ENCODE data around the gene RNF31.

The RNF31 gene

DNA sequence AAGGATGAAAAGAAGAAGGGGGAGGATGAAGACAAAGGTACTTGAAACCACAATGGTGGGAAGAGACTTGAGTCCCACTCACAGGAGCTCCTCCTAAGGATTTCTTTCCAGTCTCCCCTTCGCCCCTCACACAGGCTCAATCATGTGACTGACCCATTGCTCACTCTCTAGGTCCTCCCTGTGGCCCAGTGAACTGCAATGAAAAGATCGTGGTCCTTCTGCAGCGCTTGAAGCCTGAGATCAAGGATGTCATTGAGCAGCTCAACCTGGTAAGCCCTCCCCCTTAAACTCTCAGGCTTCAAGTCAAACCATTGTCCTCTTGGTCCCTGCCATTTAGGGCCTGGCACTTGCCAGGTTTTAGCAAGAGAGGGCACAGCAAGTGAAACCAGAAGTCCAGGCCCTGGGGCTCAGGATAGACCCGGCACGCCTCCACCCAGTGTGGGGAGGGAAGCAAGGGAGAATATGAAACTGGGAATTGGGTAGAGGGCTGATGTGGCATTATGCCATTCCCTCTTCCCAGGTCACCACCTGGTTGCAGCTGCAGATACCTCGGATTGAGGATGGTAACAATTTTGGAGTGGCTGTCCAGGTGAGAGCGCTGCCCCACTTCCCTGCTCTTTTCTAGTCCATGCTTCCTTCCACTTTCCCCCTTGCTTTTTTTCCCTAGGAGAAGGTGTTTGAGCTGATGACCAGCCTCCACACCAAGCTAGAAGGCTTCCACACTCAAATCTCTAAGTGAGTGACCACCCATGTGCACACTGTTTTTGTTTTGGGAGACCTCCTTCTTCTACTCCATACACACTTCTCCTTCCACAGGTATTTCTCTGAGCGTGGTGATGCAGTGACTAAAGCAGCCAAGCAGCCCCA lies 9.5 kb upstream of the RNF31 start:
- DNase-seq (ENCODE audit: low spot score): no peak

- no peak for DNase-seq (ENCODE audit: low spot score)
Measured at GRCh38 chr14:24138396-24139271, 8.7 kb upstream of the RNF31 start.

GRCh38 chr14:24139272-24139934 lies 7.9 kb upstream of the RNF31 start:
- no peak for DNase-seq (ENCODE audit: low spot score)

DNA sequence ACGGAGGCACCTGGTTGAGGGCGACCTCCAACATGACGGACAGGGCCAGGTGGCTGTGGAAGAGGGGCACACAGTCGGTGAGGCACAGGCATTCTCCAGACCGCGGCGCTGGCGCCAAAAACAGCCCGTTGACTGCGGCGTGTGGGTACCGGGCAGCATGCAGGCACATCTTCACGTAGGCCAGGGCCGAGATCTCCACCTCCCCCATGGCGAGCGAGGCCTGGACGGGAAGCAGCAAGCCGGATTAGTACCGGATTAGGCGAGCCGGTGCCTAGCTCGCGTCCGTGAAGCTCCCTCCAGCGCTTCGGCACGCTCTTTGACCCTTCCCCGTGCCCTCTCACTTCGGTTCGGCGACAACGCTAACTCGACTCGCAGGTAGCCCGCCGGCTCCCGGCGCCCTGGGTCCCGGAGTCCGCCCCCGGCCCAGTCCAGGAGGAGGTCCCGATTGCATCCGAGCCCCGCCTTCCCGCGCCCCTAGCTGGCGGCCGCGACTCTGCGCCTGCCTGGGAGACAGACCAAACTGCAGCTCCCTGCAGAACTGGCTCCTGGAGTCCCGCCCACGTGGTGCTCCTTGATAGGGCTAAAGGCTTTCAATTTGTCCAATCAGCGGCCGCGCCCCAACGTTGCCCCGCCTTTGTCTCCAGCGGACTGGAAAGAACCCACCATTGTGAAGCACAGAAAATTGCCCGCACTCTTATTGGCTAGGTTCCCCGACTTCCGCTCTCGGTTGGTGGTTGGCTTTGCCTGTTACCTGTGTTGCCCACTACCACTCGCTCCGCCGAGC lies 6.0 kb upstream of the RNF31 start, which contains the start of gene EMC9:
Gene EMC9 (minus strand): TSS at position 495 of the 784 bp plus-strand sequence. CDS start 287 bp downstream, at position 208.
- peak; percentile 98 for DNase-seq (ENCODE audit: low spot score)

DNA sequence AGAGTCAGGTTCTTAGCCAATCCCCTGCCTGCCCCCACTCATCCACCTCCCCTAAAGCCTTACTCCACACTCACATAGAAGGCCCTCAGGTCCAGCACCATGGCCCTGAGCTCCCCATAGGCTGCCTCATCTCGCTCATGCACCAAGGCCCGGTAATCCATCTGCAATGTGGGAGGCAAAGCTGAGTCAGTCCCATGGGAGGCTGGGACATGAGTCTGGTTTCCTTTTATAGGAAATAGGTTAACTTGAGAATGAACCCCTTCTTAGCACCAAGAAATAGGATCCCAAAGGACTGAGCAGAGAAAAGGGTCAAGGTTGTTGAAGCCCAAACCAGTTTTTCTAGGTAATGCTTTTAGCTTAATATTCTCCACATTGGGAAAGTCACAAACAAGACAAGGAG lies 3.8 kb upstream of the RNF31 start:
- DNase-seq (ENCODE audit: low spot score): no peak

- no peak for DNase-seq (ENCODE audit: low spot score)
Measured at GRCh38 chr14:24144451-24144850, 2.8 kb upstream of the RNF31 start.

GRCh38 chr14:24145219-24145618 lies 2.1 kb upstream of the RNF31 start:
- no peak for DNase-seq (ENCODE audit: low spot score)

GRCh38 chr14:24145690-24146452 lies 1.4 kb upstream of the RNF31 start:
- no peak for DNase-seq (ENCODE audit: low spot score)

DNA sequence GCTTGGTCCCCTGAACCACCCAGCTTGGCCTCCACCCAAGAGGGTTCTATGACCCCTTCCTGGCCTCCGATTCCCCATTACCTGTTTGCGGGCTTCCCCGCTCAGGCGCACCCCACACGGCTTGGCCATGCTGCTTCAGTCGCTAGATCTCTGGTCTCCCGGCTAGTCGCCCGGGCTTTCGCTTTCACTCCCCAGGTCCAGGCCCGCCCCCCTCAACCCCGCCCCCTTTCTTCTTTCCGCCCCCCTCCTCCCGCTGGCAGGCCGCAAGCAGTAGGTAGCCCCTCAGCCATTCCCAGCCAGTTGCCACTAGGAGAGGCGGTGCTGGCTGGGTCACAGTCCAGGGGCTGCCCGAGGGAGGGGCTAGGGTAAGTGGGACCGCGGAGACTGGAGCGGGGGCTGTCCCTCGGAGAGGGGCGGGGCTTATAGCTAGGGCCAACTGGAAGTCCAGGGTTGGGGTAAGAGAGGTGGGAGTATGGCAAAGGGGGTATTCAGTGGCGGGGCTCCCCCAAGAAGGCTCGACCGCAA lies 783 bp upstream of the RNF31 start, which contains the start of gene PSME2:
Gene PSME2 (minus strand): TSS at position 158 of the 525 bp plus-strand sequence. CDS start 29 bp downstream, at position 129.
- peak; percentile 96 for DNase-seq (ENCODE audit: low spot score)

- DNase-seq (ENCODE audit: low spot score): no peak
Measured at GRCh38 chr14:24147761-24148428, 597 bp downstream of the RNF31 start.

DNA sequence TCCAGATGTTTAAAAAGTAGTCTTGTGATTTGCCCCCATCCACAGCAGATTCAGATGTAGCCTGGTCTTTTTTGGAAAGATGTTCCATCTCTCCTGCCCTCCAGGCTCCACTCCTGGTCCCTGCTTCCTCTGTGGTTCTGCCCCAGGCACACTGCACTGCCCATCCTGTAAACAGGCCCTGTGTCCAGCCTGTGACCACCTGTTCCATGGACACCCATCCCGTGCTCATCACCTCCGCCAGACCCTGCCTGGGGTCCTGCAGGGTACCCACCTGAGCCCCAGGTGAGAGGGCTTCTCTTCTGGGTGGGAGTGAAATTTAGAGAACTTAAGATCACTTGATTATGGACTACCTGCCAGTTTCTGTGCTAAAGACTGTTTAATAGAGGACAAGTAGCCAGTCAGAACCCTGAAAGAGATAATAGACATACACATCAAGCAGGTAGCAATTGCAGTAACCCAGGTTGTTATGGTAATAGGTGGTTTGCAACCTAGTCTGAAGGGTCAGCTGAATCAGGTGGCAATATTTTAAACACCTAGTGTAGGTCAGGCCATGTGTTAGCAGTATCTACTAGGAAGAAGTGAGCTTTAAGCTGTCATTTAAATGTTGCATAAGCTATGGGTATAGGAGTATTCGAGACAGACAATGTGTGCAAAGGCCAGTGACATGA lies 2.1 kb downstream of the RNF31 start:
- no peak for DNase-seq (ENCODE audit: low spot score)

GRCh38 chr14:24150061-24150460 lies 2.8 kb downstream of the RNF31 start:
- DNase-seq (ENCODE audit: low spot score): no peak

DNA sequence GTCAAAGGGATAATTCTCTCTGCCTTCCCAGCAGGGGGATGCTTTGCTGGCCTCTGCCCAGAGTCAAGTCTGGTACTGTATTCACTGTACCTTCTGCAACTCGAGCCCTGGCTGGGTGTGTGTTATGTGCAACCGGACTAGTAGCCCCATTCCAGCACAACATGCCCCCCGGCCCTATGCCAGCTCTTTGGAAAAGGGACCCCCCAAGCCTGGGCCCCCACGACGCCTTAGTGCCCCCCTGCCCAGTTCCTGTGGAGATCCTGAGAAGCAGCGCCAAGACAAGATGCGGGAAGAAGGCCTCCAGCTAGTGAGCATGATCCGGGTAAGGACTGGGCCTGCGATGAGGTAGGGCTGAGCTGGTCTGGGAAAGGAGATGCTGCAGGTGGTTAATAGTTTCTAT lies 3.3 kb downstream of the RNF31 start:
- DNase-seq (ENCODE audit: low spot score): no peak

GRCh38 chr14:24150993-24151392 lies 3.7 kb downstream of the RNF31 start:
- DNase-seq (ENCODE audit: low spot score): no peak

- DNase-seq (ENCODE audit: low spot score): no peak
Measured at GRCh38 chr14:24151404-24152080, 4.2 kb downstream of the RNF31 start.

- no peak for DNase-seq (ENCODE audit: low spot score)
Measured at GRCh38 chr14:24155100-24155499, 7.8 kb downstream of the RNF31 start.

DNA sequence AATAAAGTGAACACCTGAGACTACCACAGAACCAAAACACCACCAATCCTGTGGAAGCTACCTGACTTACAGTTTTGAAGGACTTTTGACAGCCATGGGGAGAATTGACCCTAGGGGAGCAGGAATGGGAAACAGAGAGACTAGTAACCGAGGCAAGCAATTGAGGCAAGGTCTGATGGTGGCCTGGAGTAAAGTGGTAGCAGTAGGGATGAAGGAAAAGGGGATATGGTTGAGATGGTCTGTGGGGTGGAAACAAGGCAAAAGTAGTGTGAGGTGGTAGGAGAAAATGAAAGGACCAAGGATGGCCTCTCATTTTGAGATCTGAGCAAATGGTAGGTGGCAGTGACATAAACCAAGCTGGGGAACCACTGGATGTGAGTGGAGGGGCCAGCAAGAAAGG lies 9.5 kb downstream of the RNF31 start:
- DNase-seq (ENCODE audit: low spot score): no peak

- no peak for DNase-seq (ENCODE audit: low spot score)
Measured at GRCh38 chr14:24157331-24157730, 10.0 kb downstream of the RNF31 start.
